ENCODE results near the gene TCTN2. TPM values are rescaled to one million over a fixed set of nuclear protein-coding genes. Genes with fewer than 3 reads are reported as not detected.

Gene TCTN2
- total RNA-seq, 1 experiment from 2014 or later: 11.5 TPM

DNA sequence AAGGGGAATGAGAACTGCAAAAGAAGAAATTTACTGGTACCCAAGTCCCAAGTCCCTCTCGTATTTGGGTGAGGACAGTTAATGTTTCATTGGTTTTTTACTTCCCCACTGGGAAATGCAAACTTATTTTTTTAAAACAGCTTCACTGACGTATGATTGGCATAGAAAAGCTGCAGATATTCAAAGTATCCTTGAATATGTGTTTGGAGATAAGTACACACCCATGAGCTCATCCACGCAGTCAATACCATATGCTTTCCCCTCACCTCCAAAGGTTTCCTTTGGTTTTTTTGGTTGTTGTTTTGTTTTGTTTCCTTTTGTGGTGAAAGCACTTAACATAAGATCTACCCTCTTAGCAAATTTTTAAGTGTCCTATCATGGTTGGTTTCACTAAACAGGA is 13.1 kb downstream of the TCTN2 start:
- Mint-ChIP-seq H3K9me3 (ENCODE audit: low read depth, unreplicated experiment) (no peaks in the 10 kb centered on the region), H3K4me1 (ENCODE audit: low read depth, unreplicated experiment) (no peaks in the 10 kb centered on the region), H3K36me3 (ENCODE audit: insufficient read depth, unreplicated experiment) (peaks cover 5% of the 10 kb centered on the region), H3K27ac (ENCODE audit: unreplicated experiment) (no peak overlapping the region), H3K4me3 (ENCODE audit: low read depth, unreplicated experiment) (no peak overlapping the region), H3K27me3 (ENCODE audit: unreplicated experiment) (no peaks in the 10 kb centered on the region)
- no peak for TF ChIP-seq CTCF (IDR thresholded peaks at IDR 0.05; ENCODE audit: unreplicated experiment)
- no peak for DNase-seq
- CTCF ChIA-PET: interaction anchor here (0.7 kb wide), 1 partner anchor 60 kb away, joined by 4 read pairs; no protein-coding TSS in a partner anchor
- intact Hi-C loops (cut with micrococcal nuclease; ENCODE audit: unreplicated experiment): no loop called here
- no TSS peak for BruUV-seq (replicated peaks)

DNA sequence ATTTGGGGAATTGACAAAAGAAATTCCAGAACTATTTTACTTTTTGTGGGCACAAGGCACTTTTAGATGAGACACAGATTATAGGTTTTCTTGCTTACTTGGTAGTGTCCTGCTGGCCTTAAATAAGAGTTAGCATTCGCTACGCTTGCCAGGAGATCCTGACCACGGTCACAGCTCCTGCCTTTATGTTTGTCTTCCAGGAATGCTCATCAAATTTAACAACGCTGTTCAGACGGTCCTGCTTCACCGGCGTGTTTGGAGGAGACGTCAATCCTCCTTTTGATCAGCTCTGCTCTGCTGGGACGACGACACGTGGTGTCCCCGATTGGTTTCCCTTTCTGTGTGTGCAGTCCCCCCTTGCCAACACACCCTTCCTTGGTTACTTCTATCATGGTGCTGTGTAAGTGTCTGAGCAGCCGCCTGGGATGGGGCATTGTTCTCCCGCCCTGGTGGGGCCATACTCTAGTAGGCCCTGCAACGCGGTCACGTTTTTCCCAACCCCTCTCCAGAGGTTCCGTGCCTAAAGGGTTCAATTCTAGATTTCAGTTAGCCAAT is 15.8 kb downstream of the TCTN2 start:
- no peak for TF ChIP-seq CTCF (IDR thresholded peaks at IDR 0.05; ENCODE audit: unreplicated experiment)
- no peak overlapping the region for H3K27ac Mint-ChIP-seq (ENCODE audit: unreplicated experiment)
- no peaks in the 10 kb centered on the region for H3K9me3 Mint-ChIP-seq (ENCODE audit: low read depth, unreplicated experiment)
- H3K36me3 Mint-ChIP-seq (ENCODE audit: insufficient read depth, unreplicated experiment): no peaks in the 10 kb centered on the region
- no peaks in the 10 kb centered on the region for H3K27me3 Mint-ChIP-seq (ENCODE audit: unreplicated experiment)
- intact Hi-C loops (cut with micrococcal nuclease; ENCODE audit: unreplicated experiment): no loop called here
- CTCF ChIA-PET: no interaction called here
- H3K4me1 Mint-ChIP-seq (ENCODE audit: low read depth, unreplicated experiment): no peaks in the 10 kb centered on the region
- H3K4me3 Mint-ChIP-seq (ENCODE audit: low read depth, unreplicated experiment): no peak overlapping the region
- no peak for DNase-seq
- no TSS peak for BruUV-seq (replicated peaks)

- intact Hi-C loops (cut with micrococcal nuclease; ENCODE audit: unreplicated experiment): no loop called here
- DNase-seq: no peak
- Mint-ChIP-seq H3K4me3 (ENCODE audit: low read depth, unreplicated experiment) (no peak overlapping the region), H3K36me3 (ENCODE audit: insufficient read depth, unreplicated experiment) (peaks cover 2% of the 10 kb centered on the region), H3K4me1 (ENCODE audit: low read depth, unreplicated experiment) (no peaks in the 10 kb centered on the region), H3K27me3 (ENCODE audit: unreplicated experiment) (no peaks in the 10 kb centered on the region), H3K9me3 (ENCODE audit: low read depth, unreplicated experiment) (no peaks in the 10 kb centered on the region), H3K27ac (ENCODE audit: unreplicated experiment) (no peak overlapping the region)
- BruUV-seq (replicated peaks): no TSS peak
- no peak for TF ChIP-seq CTCF (IDR thresholded peaks at IDR 0.05; ENCODE audit: unreplicated experiment)
- CTCF ChIA-PET: interaction anchor here (0.5 kb wide), 1 partner anchor 67 kb away, joined by 3 read pairs; no protein-coding TSS in a partner anchor
These were observed 19.4 kb downstream of the TCTN2 start for GRCh38 chr12:123690191-123690840.

DNA sequence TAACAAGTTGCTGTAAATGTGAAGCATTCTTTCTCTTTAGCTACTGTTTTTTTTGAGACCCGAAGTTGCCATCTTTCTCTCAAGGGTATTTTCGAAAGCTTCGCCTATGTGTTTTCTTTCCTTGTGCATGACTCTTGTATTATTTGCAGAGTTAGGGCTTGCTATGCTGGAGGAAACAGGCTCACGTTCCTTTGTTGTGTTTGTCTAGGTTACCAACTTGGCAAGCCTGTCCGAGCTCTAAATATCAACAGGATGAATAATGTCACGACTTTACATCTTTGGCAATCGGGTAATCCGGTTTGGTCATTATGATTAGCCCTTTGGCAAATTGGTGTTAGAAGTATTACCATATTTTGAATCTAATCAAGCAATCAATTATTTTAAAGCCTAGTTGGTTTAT is 25.3 kb downstream of the TCTN2 start:
- Mint-ChIP-seq H3K4me3 (ENCODE audit: low read depth, unreplicated experiment) (no peak overlapping the region), H3K27ac (ENCODE audit: unreplicated experiment) (no peak overlapping the region), H3K27me3 (ENCODE audit: unreplicated experiment) (no peaks in the 10 kb centered on the region), H3K9me3 (ENCODE audit: low read depth, unreplicated experiment) (no peaks in the 10 kb centered on the region), H3K36me3 (ENCODE audit: insufficient read depth, unreplicated experiment) (peaks cover 4% of the 10 kb centered on the region), H3K4me1 (ENCODE audit: low read depth, unreplicated experiment) (no peaks in the 10 kb centered on the region)
- DNase-seq: no peak
- no TSS peak for BruUV-seq (replicated peaks)
- TF ChIP-seq CTCF (IDR thresholded peaks at IDR 0.05; ENCODE audit: unreplicated experiment): no peak
- CTCF ChIA-PET: interaction anchor here (0.9 kb wide), 1 partner anchor 16 kb away, joined by 5 read pairs; the partner anchor contains the start of gene ATP6V0A2
- intact Hi-C loops (cut with micrococcal nuclease; ENCODE audit: unreplicated experiment): no loop called here
